Thymus (tissue), 11 donors: Measurements from ENCODE around the gene BRD2. TPM values are rescaled to one million over a fixed set of nuclear protein-coding genes. Genes with fewer than 3 reads are reported as not detected.

Source experiments
- DNase-seq, 9 donors: peaks; one replicate each; pipeline ENCODE4 v3.0.0-alpha.2; 2013; ENCODE audit warnings: low spot score in 9 of 9, low read depth in 6 of 9, missing footprints in 1 of 9
- H3K27ac ChIP-seq, 2 donors: one replicate each; pipeline ENCODE4 v1.5.1; 2013; ENCODE audit warnings: control low read depth in 1 of 2, low read depth in 1 of 2, low read length in 1 of 2, mild to moderate bottlenecking in 1 of 2, moderate library complexity in 1 of 2
- H3K27me3 ChIP-seq, 2 donors: one replicate each; pipeline ENCODE4 v1.5.1; 2013; ENCODE audit warnings: low read length in 1 of 2; ENCODE audit not compliant: control insufficient read depth in 2 of 2, insufficient read depth in 1 of 2
- H3K36me3 ChIP-seq, 2 donors: one replicate each; pipeline ENCODE4 v1.5.1; 2013; ENCODE audit warnings: low read length in 1 of 2, mild to moderate bottlenecking in 1 of 2, moderate library complexity in 1 of 2; ENCODE audit not compliant: control insufficient read depth in 2 of 2, insufficient read depth in 2 of 2
- H3K4me1 ChIP-seq, 2 donors: one replicate each; pipeline ENCODE4 v1.5.1; 2013; ENCODE audit warnings: low read length in 2 of 2; ENCODE audit not compliant: control insufficient read depth in 2 of 2, insufficient read depth in 2 of 2
- H3K4me3 ChIP-seq, 2 donors: one replicate each; pipeline ENCODE4 v1.5.1; 2013; ENCODE audit warnings: low read length in 2 of 2, control low read depth in 1 of 2, mild to moderate bottlenecking in 1 of 2
- H3K9me3 ChIP-seq, 2 donors: one replicate each; pipeline ENCODE4 v1.5.1; 2013; ENCODE audit warnings: low read length in 1 of 2, mild to moderate bottlenecking in 1 of 2; ENCODE audit not compliant: control insufficient read depth in 2 of 2, insufficient read depth in 1 of 2
- WGBS: extraction: QIAGEN DNeasy Blood & Tissue Kit; methylation state at CpG from one replicate; pipeline ENCODE4 v1.1.7; 2013; 5-methylcytosine and 5-hydroxymethylcytosine counted together
- polyA plus RNA-seq: library from polyadenylated mRNA; stranded (reverse); fragments of 200-250 nt; gene quantifications from one replicate; pipeline ENCODE4 v1.2.3, GENCODE V29; 2013
- total RNA-seq: library from RNA; stranded (reverse); fragments of 120-200 nt; gene quantifications from one replicate; pipeline ENCODE4 v1.2.4, GENCODE V29; 2013
- donor health status: healthy.

BRD2 gene
- total and polyA plus RNA-seq, 2 donors: 113 to 119 TPM

DNA sequence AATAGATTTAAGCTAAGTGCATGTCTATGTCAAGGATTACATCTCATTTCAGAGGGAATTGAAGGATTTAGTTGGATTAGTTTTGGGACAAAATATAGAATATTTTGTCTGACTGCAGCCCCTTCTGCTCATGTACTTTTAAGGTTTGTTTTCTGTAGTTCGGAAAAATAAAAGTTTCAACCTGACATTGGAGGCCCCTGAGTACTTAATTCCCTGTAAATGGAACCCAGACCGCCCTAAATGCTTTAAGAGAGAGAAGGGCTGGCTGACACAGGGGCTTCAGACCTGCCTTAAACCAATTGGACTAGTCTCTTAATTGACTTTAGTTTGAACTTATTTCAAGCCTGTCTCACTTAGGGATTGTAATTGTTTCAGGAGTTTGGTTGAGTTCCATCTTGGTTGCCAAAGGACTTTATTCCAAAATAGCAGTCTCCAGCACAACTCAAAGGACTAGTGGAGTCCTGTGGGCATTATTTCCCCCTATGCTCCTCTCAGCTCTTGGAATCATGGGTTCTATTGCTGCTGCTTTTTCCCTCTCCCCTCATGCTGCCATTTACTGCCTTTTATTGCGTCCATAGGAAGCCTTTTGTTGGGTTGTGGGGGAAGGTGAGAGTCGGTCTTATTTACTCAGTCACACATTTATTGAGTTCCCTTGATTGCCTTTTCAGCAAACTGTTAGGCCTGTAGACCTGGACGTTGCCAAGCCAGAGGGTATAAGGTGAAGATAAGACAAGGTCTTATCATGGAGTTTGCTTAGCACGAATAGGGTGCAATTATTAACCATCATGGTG, 14.5 kb downstream of the BRD2 start:
- 88% methylated on average over 6 of the region's 6 CpGs for WGBS
- peaks cover 2 to 9% of the 10 kb centered on the region in 2 donors for H3K4me1 ChIP-seq
- H3K36me3 ChIP-seq: peaks cover 32 to 58% of the 10 kb centered on the region in 2 donors
- DNase-seq: no peak
- H3K4me3 ChIP-seq: no peak overlapping the region
- no peaks in the 10 kb centered on the region for H3K27me3 ChIP-seq
- no peak overlapping the region for H3K27ac ChIP-seq
- no peaks in the 10 kb centered on the region for H3K9me3 ChIP-seq

DNA sequence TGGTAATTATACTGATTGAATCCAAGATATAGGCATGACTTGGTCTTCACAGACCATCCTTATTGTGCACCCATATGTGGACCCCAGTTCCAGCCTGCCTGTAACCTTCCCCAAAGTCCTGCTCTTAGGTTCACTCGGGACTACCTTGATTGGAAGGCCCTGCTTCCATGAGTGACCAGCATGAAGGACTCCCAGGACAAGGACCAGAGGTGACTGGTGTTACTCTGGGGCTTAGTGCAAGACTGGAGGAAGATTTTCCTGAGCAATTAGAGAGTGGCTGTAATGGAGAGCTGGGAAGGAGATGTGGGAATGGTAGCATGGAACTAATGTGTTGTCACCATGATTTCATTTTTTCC, 15.1 kb downstream of the BRD2 start:
- WGBS: 93% methylated on average over 1 of the region's 1 CpG
- Histone ChIP-seq H3K27ac (no peak overlapping the region), H3K36me3 (peaks cover 26 to 52% of the 10 kb centered on the region in 2 donors)

GRCh38 chr6:32983964-32984621, 15.7 kb downstream of the BRD2 start:
- Histone ChIP-seq H3K9me3 (no peaks in the 10 kb centered on the region), H3K36me3 (peaks cover 20 to 46% of the 10 kb centered on the region in 2 donors), H3K27me3 (no peaks in the 10 kb centered on the region), H3K4me1 (peaks cover 2 to 9% of the 10 kb centered on the region in 2 donors), H3K27ac (peak overlapping the region in 1 of 2 donors; percentile 44), H3K4me3 (no peak overlapping the region)
- WGBS: 73% methylated on average over 3 of the region's 3 CpGs
- no peak for DNase-seq

More for the DNA sequence above, 15.1 kb downstream of the BRD2 start:
- Histone ChIP-seq H3K4me3 (no peak overlapping the region), H3K27me3 (no peaks in the 10 kb centered on the region), H3K9me3 (no peaks in the 10 kb centered on the region), H3K4me1 (peaks cover 2 to 9% of the 10 kb centered on the region in 2 donors)
- DNase-seq: no peak

DNA sequence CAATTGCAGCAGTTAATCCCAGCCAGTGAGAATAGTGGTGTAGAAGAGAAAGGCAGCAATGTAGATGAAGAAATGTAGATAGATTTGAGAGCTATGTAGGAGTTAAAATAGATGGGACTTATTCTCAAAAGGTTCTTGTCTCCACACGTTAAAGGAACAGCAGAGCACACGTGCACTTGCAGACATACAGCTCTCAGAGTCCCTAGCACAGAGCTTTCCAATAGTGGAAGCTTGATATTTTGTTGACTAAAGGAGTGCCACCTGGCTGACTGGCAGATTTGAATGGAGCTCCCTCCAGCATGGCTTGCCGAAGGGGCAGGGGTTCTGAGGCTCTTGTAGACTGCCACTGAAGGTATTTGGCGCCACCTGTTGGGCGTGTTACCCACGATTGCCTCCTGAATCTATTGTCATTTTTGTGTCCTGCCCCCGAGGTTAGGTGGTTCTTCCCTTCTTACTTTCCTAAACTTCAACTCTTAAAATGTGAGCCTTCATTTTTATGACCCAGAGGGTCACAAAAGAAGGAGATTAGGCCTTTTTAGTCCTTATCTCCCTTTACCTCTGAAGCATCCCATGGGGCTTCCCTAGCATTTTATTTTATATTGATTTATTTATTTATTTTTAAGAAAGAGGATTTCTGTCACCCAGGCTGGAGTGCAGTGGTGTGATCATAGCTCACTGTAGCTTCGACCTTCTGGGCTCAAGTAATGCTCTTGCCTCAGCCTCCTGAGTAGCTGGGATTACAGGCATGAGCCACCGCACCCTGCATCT, 16.4 kb downstream of the BRD2 start:
- H3K36me3 ChIP-seq: peaks cover 13 to 39% of the 10 kb centered on the region in 2 donors
- H3K27me3 ChIP-seq: no peaks in the 10 kb centered on the region
- H3K4me3 ChIP-seq: no peak overlapping the region
- DNase-seq: peak; percentile 70 to 96 (median 89)
- peaks cover 2 to 9% of the 10 kb centered on the region in 2 donors for H3K4me1 ChIP-seq
- H3K27ac ChIP-seq: peak overlapping the region in 1 of 2 donors; percentile 44
- WGBS: 14% methylated on average over 9 of the region's 9 CpGs
- no peaks in the 10 kb centered on the region for H3K9me3 ChIP-seq

GRCh38 chr6:32989368-32989767, 21.0 kb downstream of the BRD2 start:
- Histone ChIP-seq H3K36me3 (no peaks in the 10 kb centered on the region), H3K4me3 (no peak overlapping the region), H3K27ac (no peak overlapping the region), H3K9me3 (no peaks in the 10 kb centered on the region), H3K4me1 (peaks cover 2 to 4% of the 10 kb centered on the region in 2 donors), H3K27me3 (peaks cover 0 to 5% of the 10 kb centered on the region in 2 donors)
- DNase-seq: no peak
- 97% methylated on average over 1 of the region's 1 CpG for WGBS

DNA sequence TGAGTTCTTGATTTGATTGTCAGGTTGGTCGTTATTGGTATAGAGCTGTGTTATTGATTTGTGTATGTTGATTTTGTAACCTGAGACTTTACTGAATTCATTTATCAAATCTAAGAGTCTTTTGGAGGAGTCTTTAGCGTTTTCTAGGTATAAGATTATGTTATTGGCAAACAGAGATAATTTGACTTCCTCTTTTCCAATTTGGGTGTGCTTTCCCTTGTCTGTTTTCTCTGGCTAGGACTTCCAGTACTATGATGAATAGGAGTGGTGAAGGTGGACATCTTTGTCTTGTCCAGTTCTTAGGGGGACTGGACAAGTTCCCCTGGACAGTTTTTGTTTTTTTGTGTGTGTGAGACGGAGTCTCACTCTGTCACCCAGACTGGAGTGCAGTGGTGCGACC, 23.6 kb downstream of the BRD2 start:
- H3K27ac ChIP-seq: no peak overlapping the region
- H3K4me1 ChIP-seq: no peaks in the 10 kb centered on the region
- no peaks in the 10 kb centered on the region for H3K36me3 ChIP-seq
- 73% methylated on average over 4 of the region's 4 CpGs for WGBS
- H3K27me3 ChIP-seq: peaks cover 0 to 8% of the 10 kb centered on the region in 2 donors
- H3K9me3 ChIP-seq: no peaks in the 10 kb centered on the region
- no peak overlapping the region for H3K4me3 ChIP-seq
- DNase-seq: no peak

DNA sequence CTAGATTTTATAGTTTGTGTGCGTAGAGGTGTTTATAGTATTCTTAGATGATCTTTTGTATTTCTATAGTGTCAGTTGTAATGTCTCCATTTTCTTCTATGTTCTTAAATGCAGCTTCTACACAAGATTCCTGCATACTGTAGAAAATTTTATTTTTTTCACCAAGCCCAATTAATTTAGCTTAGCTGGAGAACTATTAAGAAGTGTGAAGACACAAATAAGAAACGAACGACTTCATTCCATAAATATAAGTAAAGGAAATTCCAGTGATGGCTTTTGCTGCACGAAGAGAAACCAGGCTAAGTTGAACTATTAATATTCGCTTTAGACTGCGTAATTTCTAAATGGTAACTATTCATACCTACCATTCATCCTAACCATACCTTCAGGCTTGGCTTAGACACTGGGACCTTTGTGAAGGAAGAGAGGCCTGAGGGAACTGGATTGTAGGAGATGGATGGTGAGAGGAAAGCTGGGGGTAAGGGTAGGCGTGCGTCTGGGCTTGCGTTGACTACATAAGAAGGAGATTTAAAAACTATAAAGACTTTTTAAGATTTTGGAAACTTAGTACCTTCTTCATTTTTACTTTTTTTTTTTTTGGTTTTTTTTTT, 25.1 kb downstream of the BRD2 start:
- Histone ChIP-seq H3K9me3 (no peaks in the 10 kb centered on the region), H3K4me1 (no peaks in the 10 kb centered on the region), H3K4me3 (no peak overlapping the region), H3K27ac (no peak overlapping the region), H3K27me3 (peaks cover 0 to 15% of the 10 kb centered on the region in 2 donors), H3K36me3 (no peaks in the 10 kb centered on the region)
- no peak for DNase-seq
- WGBS: 97% methylated on average over 9 of the region's 9 CpGs

DNA sequence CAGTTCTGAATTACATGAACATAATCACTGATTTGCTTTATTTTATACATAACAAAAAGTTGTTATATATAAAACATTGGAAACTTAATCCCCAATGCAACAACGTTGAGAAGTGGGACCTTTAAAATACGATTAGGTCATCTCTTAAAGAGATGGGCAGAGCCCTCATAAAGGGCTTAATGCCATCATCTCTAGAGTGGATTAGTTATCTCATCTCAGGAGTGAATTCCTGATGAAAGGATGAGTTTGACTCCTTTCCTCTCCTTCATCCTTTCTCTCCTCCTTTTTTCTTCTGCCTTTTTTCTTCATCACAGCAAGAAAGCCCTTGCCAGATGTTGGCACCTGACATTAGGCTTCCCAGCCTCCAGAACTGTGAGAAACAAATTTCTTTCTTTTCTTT, 27.1 kb downstream of the BRD2 start:
- 66% methylated on average over 2 of the region's 2 CpGs for WGBS
- Histone ChIP-seq H3K36me3 (no peaks in the 10 kb centered on the region), H3K4me1 (peaks cover 4 to 6% of the 10 kb centered on the region in 2 donors), H3K4me3 (no peak overlapping the region), H3K9me3 (no peaks in the 10 kb centered on the region), H3K27me3 (peaks cover 0 to 21% of the 10 kb centered on the region in 2 donors), H3K27ac (no peak overlapping the region)
- no peak for DNase-seq
